NOMO-1 treated with DMSO at 0.1 percent for 48 hours (cell line): Measurements from ENCODE around the gene ANKRD11.
"Not testable (repeated sequence)": the region's sequence is repeated elsewhere in the genome, so short reads cannot be mapped to it uniquely, and the experiment has no call there.

ENCODE experiments used
- DNase-seq: peaks from one replicate; lab custom pipeline; 2025; ENCODE audit not compliant: unreplicated experiment; lab: John Stamatoyannopoulos, UW

ANKRD11 gene

GRCh38 chr16:89304941-89305705, 185.2 kb downstream of the ANKRD11 start:
- no peak for DNase-seq

- no peak for DNase-seq
Measured at GRCh38 chr16:89304181-89304851, 186.0 kb downstream of the ANKRD11 start.

GRCh38 chr16:89303617-89304016, 186.7 kb downstream of the ANKRD11 start:
- no peak for DNase-seq

GRCh38 chr16:89300976-89301360, 189.4 kb downstream of the ANKRD11 start:
- no peak for DNase-seq

GRCh38 chr16:89300311-89300975, 189.9 kb downstream of the ANKRD11 start:
- DNase-seq: no peak

GRCh38 chr16:89299357-89300111, 190.8 kb downstream of the ANKRD11 start:
- not testable (repeated sequence) for DNase-seq

GRCh38 chr16:89298623-89299225, 191.6 kb downstream of the ANKRD11 start:
- DNase-seq: no peak

GRCh38 chr16:89297910-89298545, 192.3 kb downstream of the ANKRD11 start:
- DNase-seq: no peak

GRCh38 chr16:89297156-89297874, 193.0 kb downstream of the ANKRD11 start:
- no peak for DNase-seq

GRCh38 chr16:89295915-89296314, 194.4 kb downstream of the ANKRD11 start:
- no peak for DNase-seq

- no peak for DNase-seq
Measured at GRCh38 chr16:89295071-89295900, 195.1 kb downstream of the ANKRD11 start.

GRCh38 chr16:89294486-89294885, 195.9 kb downstream of the ANKRD11 start:
- no peak for DNase-seq

- no peak for DNase-seq
Measured at GRCh38 chr16:89293276-89294143, 196.9 kb downstream of the ANKRD11 start.

- no peak for DNase-seq
Measured at GRCh38 chr16:89292443-89293078, 197.8 kb downstream of the ANKRD11 start.

GRCh38 chr16:89291776-89292175, 198.6 kb downstream of the ANKRD11 start:
- no peak for DNase-seq

- DNase-seq: no peak
Measured at GRCh38 chr16:89291363-89291762, 199.0 kb downstream of the ANKRD11 start.

- DNase-seq: no peak
Measured at GRCh38 chr16:89290887-89291286, 199.5 kb downstream of the ANKRD11 start.
